ENCODE data around the gene DCAF10.
"Not testable (repeated sequence)": the region's sequence is repeated elsewhere in the genome, so short reads cannot be mapped to it uniquely, and the experiment has no call there.

DCAF10 gene

GRCh38 chr9:37796232-37796631 lies 4.4 kb upstream of the DCAF10 start:
- DNase-seq = no peak

GRCh38 chr9:37798677-37799076 lies 1.9 kb upstream of the DCAF10 start:
- no peak for DNase-seq

- DNase-seq = peak in 1 of 2 donors; percentile 9
These were observed 772 bp downstream of the DCAF10 start for GRCh38 chr9:37801287-37801850.

- no peak for DNase-seq
These were observed 1.5 kb downstream of the DCAF10 start for GRCh38 chr9:37801959-37802711.

- DNase-seq = no peak
These were observed 5.7 kb downstream of the DCAF10 start for GRCh38 chr9:37806271-37806670.

GRCh38 chr9:37809676-37810075 lies 9.1 kb downstream of the DCAF10 start:
- not testable (repeated sequence) for DNase-seq

GRCh38 chr9:37811906-37812476 lies 11.4 kb downstream of the DCAF10 start:
- DNase-seq = no peak

- no peak for DNase-seq
These were observed 12.3 kb downstream of the DCAF10 start for GRCh38 chr9:37812773-37813379.

GRCh38 chr9:37818849-37819248 lies 18.3 kb downstream of the DCAF10 start:
- no peak for DNase-seq

GRCh38 chr9:37820142-37820541 lies 19.5 kb downstream of the DCAF10 start:
- DNase-seq = no peak

GRCh38 chr9:37825174-37825573 lies 24.6 kb downstream of the DCAF10 start:
- not testable (repeated sequence) for DNase-seq

- no peak for DNase-seq
These were observed 27.0 kb downstream of the DCAF10 start for GRCh38 chr9:37827483-37828165.

- no peak for DNase-seq
These were observed 35.2 kb downstream of the DCAF10 start for GRCh38 chr9:37835821-37836220.

GRCh38 chr9:37836386-37836785 lies 35.8 kb downstream of the DCAF10 start:
- DNase-seq = no peak

- DNase-seq = no peak
These were observed 39.2 kb downstream of the DCAF10 start for GRCh38 chr9:37839496-37840461.

GRCh38 chr9:37840560-37841194 lies 40.1 kb downstream of the DCAF10 start:
- no peak for DNase-seq

GRCh38 chr9:37852222-37852621 lies 51.6 kb downstream of the DCAF10 start:
- DNase-seq = no peak

- no peak for DNase-seq
These were observed 56.0 kb downstream of the DCAF10 start for GRCh38 chr9:37856551-37856950.

GRCh38 chr9:37859043-37859442 lies 58.4 kb downstream of the DCAF10 start:
- no peak for DNase-seq

GRCh38 chr9:37862530-37862929 lies 61.9 kb downstream of the DCAF10 start:
- no peak for DNase-seq

GRCh38 chr9:37870081-37870798 lies 69.6 kb downstream of the DCAF10 start:
- no peak for DNase-seq

Measured in CD4-positive, alpha-beta T cell treated with Interleukin-4 for 1 hour (primary cell).